ENCODE results near the gene PDK2. TPM values are rescaled to one million over a fixed set of nuclear protein-coding genes. Genes with fewer than 3 reads are reported as not detected.

PDK2 gene
- total RNA-seq: 10 to 100 TPM; 25.7 to 26.1 TPM

GRCh38 chr17:50094753-50095619, at the start of gene PDK2:
PDK2 (plus strand) TSS chr17:50095351; CDS start chr17:50095436, 85 bp downstream.

DNA sequence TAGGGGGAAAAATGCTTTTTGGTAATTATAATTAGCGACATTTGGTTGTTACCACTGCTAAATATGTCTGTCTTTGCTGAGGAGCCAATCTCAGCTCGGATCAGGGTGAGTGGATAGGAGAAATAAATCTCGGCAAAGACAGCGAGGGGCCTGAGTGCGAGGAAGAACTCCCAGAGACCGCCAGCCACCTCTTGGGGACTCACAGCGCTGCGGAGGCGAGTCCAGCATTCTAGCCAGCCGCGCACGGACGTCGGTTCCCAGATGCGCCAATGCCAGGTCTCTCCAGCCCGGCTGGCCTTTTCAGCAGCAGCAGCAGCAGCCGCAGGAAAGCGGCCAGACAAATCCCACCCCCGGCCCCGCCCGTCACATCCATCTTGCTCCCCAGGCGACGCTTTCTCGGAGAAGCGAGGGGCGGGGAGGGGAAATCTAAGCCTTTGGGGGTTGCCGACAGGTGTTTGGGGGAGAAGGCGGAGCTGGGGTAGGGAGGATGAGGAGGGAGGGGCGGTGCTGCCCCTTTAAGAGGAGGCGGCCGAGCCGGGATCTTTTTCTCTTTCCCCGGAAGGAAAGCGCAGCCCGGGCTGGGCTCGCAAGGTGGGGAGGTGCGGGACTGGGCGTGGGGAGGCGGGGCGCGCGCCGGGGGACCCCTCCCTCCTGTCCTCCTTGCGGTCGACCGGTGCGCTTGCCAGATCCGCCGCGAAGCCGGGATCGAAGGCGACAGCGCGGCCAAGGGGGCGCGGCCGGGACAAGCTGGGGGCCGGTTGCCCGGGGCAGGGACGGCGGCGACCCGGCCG, 39.5 kb upstream of the PDK2 start, which contains the start of gene ITGA3:
TSS of gene ITGA3 (plus strand) at position 685 of the 791 bp plus-strand sequence. CDS start 330 bp downstream, outside the sequence.

GRCh38 chr17:50129728-50130558, 34.8 kb downstream of the PDK2 start, which contains the start of gene SAMD14:
SAMD14 (minus strand) TSS chr17:50130160; CDS start chr17:50124959, 5,201 bp downstream.

GRCh38 chr17:50150354-50151040, 55.3 kb downstream of the PDK2 start, which contains the start of gene PPP1R9B:
PPP1R9B (minus strand) TSS chr17:50150677; CDS start chr17:50150513, 164 bp downstream.

Other genes starting within 250 kb of the PDK2 start
- not detected for gene TAC4, start 247.3 kb upstream of the PDK2 start, total RNA-seq
- gene DLX4, start 126.2 kb upstream of the PDK2 start, total RNA-seq: under 1 TPM; 0.18 to 0.24 TPM
- gene DLX3, start 100.1 kb upstream of the PDK2 start, total RNA-seq: not detected
- 1 to 10 TPM; 8.4 to 8.7 TPM for gene ITGA3, start 39.2 kb upstream of the PDK2 start, total RNA-seq
- under 1 TPM; 0.43 to 0.79 TPM for gene SAMD14, start 34.8 kb downstream of the PDK2 start, total RNA-seq
- 100 to 1,000 TPM; 129 to 136 TPM for gene PPP1R9B, start 55.3 kb downstream of the PDK2 start, total RNA-seq
- gene SGCA, start 70.7 kb downstream of the PDK2 start, total RNA-seq: not detected
- gene COL1A1, start 106.3 kb downstream of the PDK2 start, total RNA-seq: 1 to 10 TPM in 1 of 2 experiments, under 1 TPM in 1; 0.15 to 1.7 TPM
- not detected for gene TMEM92, start 179.1 kb downstream of the PDK2 start, total RNA-seq

Data from activated naive CD4-positive, alpha-beta T cell treated with anti-CD3 and anti-CD28 coated beads, Interleukin-2, amount 10 ng/mL, durations not matched to agents 5 hours and 36 hours (primary cell).